CD4-positive, alpha-beta T cell treated with Interferon gamma for 1 hour (primary cell): ENCODE data around the gene BCL7A.
"Not testable (repeated sequence)": the region's sequence is repeated elsewhere in the genome, so short reads cannot be mapped to it uniquely, and the experiment has no call there.

Source experiments
- DNase-seq: peaks from one replicate; pipeline ENCODE4 v3.0.0-alpha.2; 2020

The BCL7A gene

GRCh38 chr12:122028165-122028904 lies 6.7 kb downstream of the BCL7A start:
- no peak for DNase-seq

DNA sequence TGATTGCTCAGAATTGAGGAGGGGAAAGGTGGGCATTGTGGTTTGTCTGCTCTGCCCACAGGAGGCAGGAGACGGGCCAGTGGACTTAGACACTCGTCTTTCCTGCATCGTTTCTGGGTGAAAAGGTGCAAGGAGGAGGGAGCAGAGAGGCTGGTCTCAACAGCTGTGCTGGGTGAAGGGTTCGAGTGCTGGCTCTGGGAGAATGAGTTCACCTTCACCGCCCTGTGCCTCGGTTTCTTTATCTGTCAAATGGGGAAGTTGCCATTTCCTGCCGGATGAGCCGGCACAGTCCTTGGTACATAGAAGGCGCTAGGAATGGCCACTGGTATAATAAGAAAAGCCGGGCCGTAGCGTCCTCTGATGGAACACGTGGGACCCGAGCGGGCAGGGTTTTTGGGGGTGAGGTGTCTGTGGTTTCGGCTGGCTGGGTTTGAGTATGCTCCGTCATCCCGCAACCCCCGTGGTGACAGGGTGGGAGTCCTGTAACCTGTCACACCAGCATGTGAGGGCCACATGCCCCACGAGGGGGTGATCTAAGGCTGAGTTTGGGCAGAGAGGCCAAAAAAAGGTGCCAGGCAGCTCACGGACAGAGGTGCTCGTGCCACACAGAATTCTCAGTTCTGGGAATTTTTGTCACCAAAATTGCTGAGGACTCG lies 7.3 kb downstream of the BCL7A start:
- DNase-seq, result peak; percentile 42

DNA sequence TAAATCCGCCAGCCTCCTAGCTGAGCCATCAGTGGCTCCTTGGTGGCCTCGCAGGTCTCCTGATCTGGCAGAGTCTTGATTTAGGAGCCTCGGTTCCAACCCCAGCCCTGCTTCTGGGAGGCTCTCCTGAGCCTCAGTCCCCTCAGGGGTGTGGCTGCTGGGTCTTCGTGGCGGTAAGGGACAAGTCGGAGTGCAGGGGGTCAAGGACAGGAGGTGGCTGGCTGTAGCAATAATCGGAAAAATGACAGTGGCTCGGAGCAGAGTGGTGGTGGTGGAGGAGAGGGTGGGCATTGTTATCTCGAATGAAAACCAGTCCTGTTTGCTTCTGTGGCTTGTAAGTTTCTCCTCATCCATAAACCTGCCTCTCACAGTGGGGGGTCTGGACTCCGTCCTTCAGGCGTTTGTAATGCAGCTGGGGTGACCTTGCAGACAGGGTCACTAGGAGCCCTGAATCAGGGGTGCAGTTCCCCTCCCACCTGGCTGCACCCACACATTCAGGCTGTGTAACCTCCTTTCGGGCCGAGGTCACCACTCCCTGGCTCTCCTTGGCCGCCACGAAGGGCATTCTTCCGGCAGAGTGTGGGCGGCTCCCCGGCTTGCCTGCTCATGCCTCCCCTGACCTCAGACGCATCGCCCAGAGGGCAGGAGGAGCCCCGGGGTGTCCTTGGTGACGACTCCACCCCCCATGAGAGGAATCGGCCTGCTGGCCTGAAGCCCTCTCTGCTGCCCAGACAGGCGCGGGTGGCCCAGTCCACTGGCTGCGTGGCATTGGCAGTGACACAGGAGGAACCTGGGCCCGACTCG lies 8.1 kb downstream of the BCL7A start:
- DNase-seq, result no peak

GRCh38 chr12:122030424-122031035 lies 8.8 kb downstream of the BCL7A start:
- no peak for DNase-seq

GRCh38 chr12:122031342-122032216 lies 9.9 kb downstream of the BCL7A start:
- DNase-seq, result no peak

- DNase-seq, result no peak
Measured at GRCh38 chr12:122032580-122032979, 10.9 kb downstream of the BCL7A start.

- DNase-seq, result no peak
Measured at GRCh38 chr12:122035292-122035691, 13.6 kb downstream of the BCL7A start.

GRCh38 chr12:122036153-122036552 lies 14.5 kb downstream of the BCL7A start:
- DNase-seq, result no peak

GRCh38 chr12:122040579-122041386 lies 19.1 kb downstream of the BCL7A start:
- no peak for DNase-seq

- DNase-seq, result not testable (repeated sequence)
Measured at GRCh38 chr12:122041458-122041857, 19.8 kb downstream of the BCL7A start.

- DNase-seq, result no peak
Measured at GRCh38 chr12:122042910-122043309, 21.2 kb downstream of the BCL7A start.

GRCh38 chr12:122043476-122043875 lies 21.8 kb downstream of the BCL7A start:
- no peak for DNase-seq

DNA sequence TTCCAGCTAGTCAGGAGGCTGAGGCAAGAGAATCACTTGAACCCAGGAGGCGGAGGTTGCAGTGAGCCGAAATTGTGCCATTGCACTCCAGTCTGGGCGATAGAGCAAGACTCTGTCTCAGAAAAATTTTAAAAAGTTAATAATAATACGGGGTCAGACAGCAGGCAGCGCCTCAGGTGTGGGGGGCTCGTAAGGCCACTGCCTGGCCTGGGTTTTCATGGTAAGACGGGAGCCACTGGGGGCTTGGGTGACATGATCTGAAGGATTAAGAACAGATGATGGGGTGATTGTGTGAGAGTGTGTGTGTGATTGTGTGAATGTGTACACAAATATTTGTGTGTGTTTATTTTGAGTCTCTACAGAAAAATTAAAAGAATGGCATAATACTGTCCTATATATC lies 23.6 kb downstream of the BCL7A start:
- no peak for DNase-seq

DNA sequence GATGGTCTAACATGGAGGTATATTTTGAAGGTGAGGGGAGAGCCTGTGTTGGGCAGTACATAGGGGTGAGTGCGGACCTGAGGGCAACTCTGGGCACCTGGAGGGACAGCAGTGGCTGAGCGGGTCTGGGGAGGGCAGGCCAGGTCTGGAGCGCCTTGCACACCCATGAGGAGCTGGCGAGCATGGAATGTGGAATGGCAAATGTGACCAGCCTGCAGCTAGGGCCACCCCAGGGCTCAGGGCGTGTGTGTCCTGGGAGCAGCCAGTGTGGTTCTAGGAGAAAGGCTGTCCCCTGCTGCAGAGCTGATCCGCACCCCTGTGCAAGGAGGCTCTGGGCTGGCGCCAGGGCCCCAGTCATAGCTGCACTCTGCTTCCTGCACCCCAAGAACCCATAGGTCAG lies 24.5 kb downstream of the BCL7A start:
- DNase-seq, result no peak

- DNase-seq, result no peak
Measured at GRCh38 chr12:122048151-122048550, 26.5 kb downstream of the BCL7A start.

DNA sequence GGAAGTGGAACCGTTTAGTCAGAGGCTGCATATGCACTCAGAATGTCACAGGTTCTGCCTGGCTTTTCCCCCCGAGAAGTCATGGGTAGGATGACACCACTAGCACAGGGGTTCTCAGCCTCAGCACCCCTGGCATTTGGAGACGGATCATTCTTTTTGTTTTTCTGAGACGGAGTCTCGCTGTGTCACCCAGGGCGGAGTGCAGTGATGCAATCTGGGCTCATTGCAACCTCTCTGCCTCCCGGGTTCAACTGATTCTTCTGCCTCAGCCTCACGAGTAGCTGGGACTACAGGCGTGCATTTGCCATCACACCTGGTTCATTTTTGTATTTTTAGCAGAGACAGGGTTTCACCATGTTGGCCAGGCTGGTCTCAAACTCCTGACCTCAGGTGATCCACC lies 28.1 kb downstream of the BCL7A start:
- DNase-seq, result no peak

DNA sequence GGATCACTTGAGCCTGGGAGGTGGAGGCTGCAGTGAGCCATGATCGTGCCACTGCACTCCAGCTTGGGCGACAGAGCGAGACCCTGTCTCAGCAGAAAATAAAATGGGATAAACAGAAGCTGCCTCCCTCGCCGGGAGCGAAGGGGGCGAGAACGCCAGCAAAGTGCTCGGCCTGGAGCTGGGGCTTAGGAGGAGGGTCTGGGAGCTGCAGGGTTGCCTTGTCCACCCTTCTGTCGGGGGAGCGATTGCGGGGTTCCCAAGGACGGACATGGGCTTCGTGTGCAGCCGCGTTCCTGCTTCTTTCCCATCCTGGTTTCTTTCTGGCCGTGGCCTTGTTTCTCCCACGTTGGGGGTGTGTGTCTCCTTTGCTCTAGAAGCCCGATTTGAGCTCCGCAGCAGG lies 29.0 kb downstream of the BCL7A start:
- no peak for DNase-seq

- no peak for DNase-seq
Measured at GRCh38 chr12:122051231-122051876, 29.7 kb downstream of the BCL7A start.

DNA sequence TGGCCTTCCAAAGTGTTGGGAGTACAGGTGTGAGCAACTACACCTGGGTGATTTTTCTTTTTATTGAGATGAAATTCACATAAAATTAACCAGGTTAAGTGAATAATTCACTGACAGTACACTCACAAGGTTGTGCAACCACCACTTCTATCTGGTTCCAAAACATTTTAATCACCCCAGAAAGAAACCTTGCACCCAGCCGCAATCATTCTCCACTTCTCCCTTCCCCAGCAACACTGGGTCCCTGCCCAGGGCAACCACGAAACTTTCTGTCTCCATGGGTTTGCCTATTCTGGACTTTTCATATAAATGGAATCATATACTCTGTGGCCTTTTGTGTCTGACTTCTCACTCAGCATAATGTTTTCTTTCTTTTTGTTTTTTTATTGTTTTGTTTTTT lies 30.6 kb downstream of the BCL7A start:
- no peak for DNase-seq

DNA sequence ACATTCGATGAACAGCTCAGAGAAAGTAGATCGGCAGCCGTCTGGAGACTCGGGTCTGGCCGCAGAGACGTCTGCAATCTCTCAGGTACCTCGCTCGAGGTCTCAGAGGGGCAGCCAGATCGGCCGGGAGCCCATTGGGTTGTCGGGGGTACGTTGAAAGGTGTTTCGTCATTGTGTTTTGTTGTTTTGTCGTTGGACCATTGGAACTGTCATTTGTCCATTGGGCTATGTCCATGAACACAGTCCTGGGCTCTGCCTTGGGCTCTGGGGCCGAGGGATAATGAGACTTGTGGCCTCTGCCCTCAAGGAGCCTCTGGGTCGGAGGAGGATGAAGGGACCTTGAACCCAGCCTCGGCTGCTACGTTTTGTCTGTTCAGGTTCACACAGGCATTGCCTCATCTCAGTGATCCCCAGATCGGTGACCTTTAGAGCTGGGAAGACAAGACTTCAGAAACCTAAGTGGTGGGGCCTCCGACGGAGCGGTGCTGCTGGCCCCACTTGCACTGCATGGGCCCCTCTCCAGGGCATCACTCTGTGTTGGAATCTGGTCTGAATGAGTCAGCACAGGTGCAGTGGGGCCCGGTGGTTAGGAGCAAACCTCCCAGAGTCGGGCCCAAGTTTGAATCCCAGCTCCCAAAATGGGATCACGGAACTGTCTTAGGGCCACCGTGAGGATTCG lies 33.3 kb downstream of the BCL7A start:
- no peak for DNase-seq
